Measurements from ENCODE around the gene KSR1.
A peak's percentile ranks its signal among the peaks of the same experiment; 100 is the strongest.

The KSR1 gene

GRCh38 chr17:27519550-27519949 lies 63.3 kb downstream of the KSR1 start:
- DNase-seq = no peak

DNA sequence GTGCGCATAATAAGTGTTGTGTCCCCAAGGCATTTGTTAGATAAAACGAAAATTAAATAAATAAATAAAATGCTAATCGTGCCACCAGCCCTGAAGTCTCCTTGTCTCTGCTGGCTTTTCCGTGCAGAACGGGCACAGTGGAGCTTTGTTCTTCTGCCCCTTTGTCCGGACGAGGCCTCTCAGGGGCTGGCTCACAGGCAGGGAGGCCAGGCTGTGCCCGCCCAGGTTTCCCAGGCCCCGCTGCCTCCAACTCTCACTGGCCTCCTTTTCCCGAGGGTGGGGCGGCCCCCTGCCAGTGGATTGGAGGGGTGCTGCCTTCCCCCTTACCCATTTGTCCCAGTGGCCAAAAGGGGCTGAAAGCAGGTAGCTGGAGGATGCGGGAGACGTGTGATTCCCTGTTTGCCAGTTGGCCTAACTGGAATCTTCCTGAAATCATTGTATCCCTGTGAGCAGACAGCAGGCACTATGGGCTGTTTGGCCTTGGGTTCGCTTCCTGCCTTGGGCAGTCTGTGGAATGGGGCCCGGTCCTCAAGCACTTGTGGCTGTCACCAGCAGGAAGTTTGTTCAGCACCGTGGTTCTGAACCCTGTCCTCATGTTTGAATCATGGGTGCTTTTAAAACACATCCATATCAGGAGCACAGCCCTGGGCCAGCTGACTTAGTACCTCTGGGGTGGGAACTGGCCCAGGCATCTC lies 64.4 kb downstream of the KSR1 start:
- no peak for DNase-seq

DNA sequence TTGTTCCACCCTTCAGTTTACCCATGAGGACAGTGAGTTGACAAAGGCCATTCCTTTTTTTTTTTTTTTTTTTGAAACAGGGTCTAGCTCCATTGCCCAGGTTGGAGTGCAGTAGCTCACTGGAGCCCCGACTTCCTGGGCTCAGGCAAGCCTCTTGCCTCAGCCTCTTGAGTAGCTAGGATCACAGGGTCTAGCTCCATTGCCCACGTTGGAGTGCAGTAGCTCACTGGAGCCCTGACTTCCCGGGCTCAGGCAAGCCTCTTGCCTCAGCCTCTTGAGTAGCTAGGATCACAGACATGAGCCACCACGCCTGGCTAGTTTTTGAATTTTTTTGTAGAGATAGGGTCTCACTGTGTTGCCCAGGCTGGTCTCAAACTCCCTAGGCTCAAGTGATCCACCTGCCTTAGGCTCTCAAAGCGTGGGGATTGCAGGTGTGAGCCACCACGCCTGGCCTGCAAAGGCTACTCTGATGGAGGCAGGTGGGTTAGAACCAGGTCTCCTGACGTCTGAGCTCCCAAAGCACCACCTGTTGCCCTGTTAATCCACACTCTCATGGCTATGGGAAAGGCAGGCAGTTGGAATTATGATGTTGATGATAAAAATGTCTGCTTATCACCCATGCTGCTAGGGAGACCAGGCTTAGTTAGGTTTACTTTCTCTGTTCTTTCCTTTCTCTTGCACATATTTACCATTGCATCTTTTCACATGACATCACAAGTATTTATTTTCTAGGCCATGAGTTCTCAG lies 65.2 kb downstream of the KSR1 start:
- no peak for DNase-seq

GRCh38 chr17:27522028-27522635 lies 65.9 kb downstream of the KSR1 start:
- no peak for DNase-seq

- no peak for DNase-seq
These were observed 67.5 kb downstream of the KSR1 start for GRCh38 chr17:27523712-27524111.

- no peak for DNase-seq
These were observed 68.3 kb downstream of the KSR1 start for GRCh38 chr17:27524594-27524993.

DNA sequence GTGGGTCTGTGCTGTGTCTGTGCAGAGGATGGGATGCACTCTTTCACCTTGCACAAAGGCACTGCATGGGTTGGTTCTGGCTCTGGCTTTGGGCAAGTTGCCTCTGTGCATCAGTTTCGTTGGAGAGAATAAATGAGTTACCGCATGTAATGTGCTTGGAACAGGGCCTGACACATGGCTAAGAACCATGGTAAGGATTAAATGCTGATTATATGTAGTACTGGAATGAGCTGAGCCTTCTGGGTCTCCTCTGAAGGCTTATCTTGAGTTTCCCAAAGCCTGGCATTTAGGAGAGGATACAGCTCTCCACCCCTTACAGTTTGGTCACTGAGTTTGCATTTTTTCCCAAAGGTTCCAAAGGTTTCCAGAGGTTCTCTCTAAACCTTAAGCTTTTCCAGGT lies 69.1 kb downstream of the KSR1 start:
- DNase-seq = no peak

DNA sequence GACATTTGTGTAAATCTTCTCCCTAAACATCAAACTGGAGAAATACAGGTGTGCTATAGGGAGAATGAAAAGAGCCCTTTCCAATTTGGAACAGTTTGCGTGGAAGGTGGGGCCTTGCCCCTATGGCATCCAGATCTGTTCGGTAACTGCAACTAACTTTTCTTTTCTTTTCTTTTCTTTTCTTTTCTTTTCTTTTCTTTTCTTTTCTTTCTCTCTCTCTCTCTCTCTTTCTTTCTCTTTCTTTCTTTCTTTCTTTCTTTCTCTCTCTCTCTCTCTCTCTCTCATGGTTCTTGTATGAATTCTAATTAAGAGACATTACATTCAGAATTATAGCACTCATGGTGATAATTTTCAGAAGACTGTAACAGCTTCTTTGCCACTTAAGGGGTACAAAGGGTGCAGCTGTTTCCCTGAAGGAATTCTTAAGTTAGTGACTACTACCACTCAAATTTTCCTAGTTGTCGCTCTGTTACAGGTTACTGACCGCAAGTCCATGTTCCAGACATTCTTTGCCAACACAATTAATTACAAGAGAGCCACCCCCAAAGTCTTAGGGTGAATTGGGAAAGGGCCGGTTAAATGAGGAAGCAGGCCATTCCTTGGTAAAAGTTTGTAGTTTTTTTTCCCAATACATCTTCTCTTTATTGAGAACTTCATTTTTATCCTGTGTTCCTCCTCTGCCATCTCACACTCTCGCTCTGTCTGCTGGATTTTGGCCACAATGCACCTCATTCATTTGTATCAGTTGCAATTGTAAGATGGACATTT lies 69.8 kb downstream of the KSR1 start:
- no peak for DNase-seq

GRCh38 chr17:27526604-27527002 lies 70.4 kb downstream of the KSR1 start:
- DNase-seq = peak; percentile 21 to 52

- peak; percentile 13 to 65 for DNase-seq
These were observed 73.1 kb downstream of the KSR1 start for GRCh38 chr17:27529230-27529796.

GRCh38 chr17:27530764-27531391 lies 74.6 kb downstream of the KSR1 start:
- DNase-seq = peak; percentile 11 to 51

- no peak for DNase-seq
These were observed 75.3 kb downstream of the KSR1 start for GRCh38 chr17:27531469-27531961.

GRCh38 chr17:27532269-27533263 lies 76.3 kb downstream of the KSR1 start:
- DNase-seq = peak; percentile 23 to 69

DNA sequence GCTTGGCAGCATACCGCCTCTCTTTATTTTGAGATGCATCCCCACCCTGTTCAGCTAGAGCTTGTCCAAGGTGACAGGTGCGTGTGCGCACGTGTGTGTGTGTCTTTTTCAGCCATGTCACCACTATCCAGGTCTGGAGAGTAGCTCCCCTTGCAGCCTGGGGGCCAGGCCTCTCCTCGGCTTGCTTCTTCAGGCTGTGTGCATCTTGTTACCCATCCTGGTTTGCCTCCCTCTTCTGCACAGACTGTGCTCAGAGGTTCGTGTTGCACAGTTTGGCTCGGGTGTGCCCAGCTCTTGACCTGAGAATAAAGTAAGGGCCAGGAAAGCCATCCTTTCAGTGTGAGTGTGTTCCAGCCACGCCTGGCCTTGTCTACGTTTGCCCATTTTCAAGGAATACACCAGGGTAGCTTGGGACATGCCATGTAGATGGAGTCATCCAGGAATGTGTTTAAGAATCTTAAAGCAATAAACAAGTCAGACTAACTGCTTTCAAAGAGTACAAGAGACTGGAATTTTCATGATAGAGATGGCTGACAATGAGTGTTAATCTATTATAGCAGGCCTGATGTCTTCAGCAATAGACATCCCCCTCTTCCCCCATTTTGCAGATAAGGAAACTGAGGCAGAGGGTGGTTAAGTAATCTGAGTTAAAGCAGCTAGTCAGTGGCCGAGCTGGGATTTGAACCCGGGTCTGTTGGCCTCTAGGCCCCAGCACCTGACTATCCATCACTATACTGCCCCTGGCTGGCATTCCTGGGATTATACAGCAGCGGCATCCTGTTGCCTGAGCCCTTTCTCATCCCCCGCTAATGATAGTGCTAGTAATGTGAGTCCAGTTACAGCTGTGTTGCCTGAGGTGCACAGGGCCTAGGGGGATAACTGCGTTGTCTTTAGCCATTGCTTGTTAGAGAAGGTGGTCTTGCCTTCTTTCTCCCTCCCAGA lies 77.9 kb downstream of the KSR1 start:
- no peak for DNase-seq

DNA sequence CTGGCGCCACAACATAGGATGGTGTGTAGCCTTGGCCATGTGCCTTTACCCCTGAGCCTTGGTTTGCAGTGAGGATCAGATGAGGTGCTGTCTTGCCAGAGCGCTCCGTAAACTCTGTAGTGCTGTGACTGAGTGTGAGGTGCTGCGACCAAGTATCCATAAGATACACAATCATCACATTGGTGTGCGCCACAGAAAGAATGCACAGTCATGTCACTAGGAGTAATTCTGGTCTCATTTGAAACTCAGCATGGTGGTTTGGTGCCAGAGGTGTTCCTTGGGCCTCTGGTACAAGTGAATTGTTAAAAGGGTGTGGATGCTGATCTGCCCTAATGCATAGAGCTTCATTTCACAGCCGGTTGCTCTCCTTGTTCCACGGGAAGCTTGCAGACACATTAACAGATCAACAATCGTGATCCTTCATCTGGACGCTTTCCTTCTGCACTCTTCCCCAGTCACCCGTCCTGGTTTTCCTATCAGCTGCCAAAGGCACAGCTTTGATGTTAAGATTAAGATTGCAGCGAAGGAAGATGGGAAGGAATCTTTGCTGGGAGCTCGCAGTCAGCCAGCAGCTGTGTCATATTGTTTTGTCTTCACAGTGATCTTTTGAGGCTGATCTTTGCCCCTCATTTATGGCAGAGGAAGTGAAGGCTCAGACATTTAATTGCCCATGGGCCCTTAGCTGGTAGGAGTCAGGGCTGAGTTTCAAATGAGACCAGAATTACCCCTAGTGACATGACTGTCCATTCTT lies 79.1 kb downstream of the KSR1 start:
- no peak for DNase-seq

- DNase-seq = no peak
These were observed 79.7 kb downstream of the KSR1 start for GRCh38 chr17:27535975-27536374.

DNA sequence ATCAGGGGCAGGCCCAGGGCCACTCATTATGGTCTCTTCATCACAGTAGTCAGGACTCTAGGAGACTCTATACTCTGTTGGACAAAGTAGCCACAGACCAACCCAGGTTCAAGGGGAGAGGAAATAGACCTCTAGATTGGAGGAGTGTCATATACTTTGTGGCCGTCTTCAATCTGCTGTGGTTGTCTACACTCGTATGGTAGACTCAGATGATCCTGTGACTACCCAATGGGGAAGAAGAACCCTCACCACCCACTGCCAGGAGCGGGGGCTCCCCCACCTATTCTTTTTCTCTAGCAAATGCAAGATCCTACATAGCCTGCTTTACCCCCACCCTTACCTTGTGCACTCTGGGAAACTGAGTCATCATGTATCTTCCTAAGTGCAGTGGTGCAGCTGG lies 80.5 kb downstream of the KSR1 start:
- DNase-seq = no peak

- no peak for DNase-seq
These were observed 82.1 kb downstream of the KSR1 start for GRCh38 chr17:27538156-27538955.
